IMR-90 (cell line): ENCODE results near the gene TMEM9B. TPM values are rescaled to one million over a fixed set of nuclear protein-coding genes. Genes with fewer than 3 reads are reported as not detected.

Experiments used
- ATAC-seq: fragments of 200-7000 bp; cut with Tn5 transposase; 2 replicates; pipeline ENCODE4 v1.9.1; 2020; ENCODE audit warnings: low read depth, mild to moderate bottlenecking, moderate library complexity
- BruUV-seq: library from RNA; stranded (reverse); fragments of 400-500 nt; replicated peaks from 2 replicates; lab custom pipeline; 2021; lab: Mats Ljungman, UMichigan
- CTCF ChIA-PET: fragments of 300-600 bp; formaldehyde crosslinking; extraction: SDS; loops from one replicate; lab custom pipeline; 2021; ENCODE audit warnings: antibody characterized with exemption; lab: Yijun Ruan, JAX
- POLR2A ChIA-PET: fragments of 300-600 bp; sonication (Branson Sonifier 250); formaldehyde crosslinking; loops from one replicate; lab custom pipeline; 2022; ENCODE audit warnings: antibody characterized with exemption; ENCODE audit not compliant: unreplicated experiment; lab: Charles Lee
- DNase-seq: peaks from one replicate; pipeline ENCODE4 v3.0.0; 2013
- H2AFZ ChIP-seq: replicated peaks from 2 replicates; pipeline ENCODE3; 2013; ENCODE audit warnings: low read length, mild to moderate bottlenecking; ENCODE audit not compliant: poor library complexity
- H2AK5ac ChIP-seq: 2 replicates; pipeline ENCODE4 v1.6.1; 2013; ENCODE audit warnings: low read depth, low read length, inconsistent platforms
- H2AK9ac ChIP-seq: replicated peaks from 2 replicates; pipeline ENCODE3; 2013; ENCODE audit warnings: mild to moderate bottlenecking, low read depth, low read length, moderate library complexity; ENCODE audit not compliant: poor library complexity
- H2BK120ac ChIP-seq: 2 replicates; pipeline ENCODE4 v1.6.1; 2013; ENCODE audit warnings: low read depth, low read length, inconsistent platforms
- H2BK15ac ChIP-seq: 3 replicates; pipeline ENCODE4 v1.6.1; 2013; ENCODE audit warnings: low read depth, low read length, inconsistent platforms
- H2BK20ac ChIP-seq: 2 replicates; pipeline ENCODE4 v1.6.1; 2013; ENCODE audit warnings: low read depth, mild to moderate bottlenecking, inconsistent platforms, low read length, moderate library complexity
- H2BK5ac ChIP-seq: 2 replicates; pipeline ENCODE4 v1.6.1; 2013; ENCODE audit warnings: mild to moderate bottlenecking, low read depth, low read length, inconsistent platforms; ENCODE audit not compliant: poor library complexity, severe bottlenecking
- H3K14ac ChIP-seq: replicated peaks from 2 replicates; pipeline ENCODE4 v1.6.1; 2013; ENCODE audit warnings: low read depth, low read length, inconsistent platforms
- H3K18ac ChIP-seq: 2 replicates; pipeline ENCODE4 v1.6.1; 2013; ENCODE audit warnings: low read depth, low read length, control low read depth
- H3K23ac ChIP-seq: 2 replicates; pipeline ENCODE4 v1.6.1; 2013; ENCODE audit warnings: low read depth, low read length, inconsistent platforms
- H3K27ac ChIP-seq: 2 replicates; pipeline ENCODE4 v1.5.1; 2013; ENCODE audit warnings: mild to moderate bottlenecking, control low read depth, low read length; ENCODE audit not compliant: insufficient read depth
- H3K27me3 ChIP-seq: 2 replicates; pipeline ENCODE4 v1.6.1; 2013; ENCODE audit warnings: low read length; ENCODE audit not compliant: control insufficient read depth, insufficient read depth
- H3K36me3 ChIP-seq: 2 replicates; pipeline ENCODE4 v1.6.1; 2013; ENCODE audit warnings: low read length, mixed read lengths; ENCODE audit not compliant: control insufficient read depth, insufficient read depth
- H3K4ac ChIP-seq: 2 replicates; pipeline ENCODE4 v1.6.1; 2013; ENCODE audit warnings: low read depth, low read length, inconsistent platforms
- H3K4me1 ChIP-seq: 2 replicates; pipeline ENCODE4 v1.6.1; 2013; ENCODE audit warnings: low read length, mixed read lengths; ENCODE audit not compliant: control insufficient read depth, insufficient read depth
- H3K4me2 ChIP-seq: 2 replicates; pipeline ENCODE4 v1.6.1; 2013; ENCODE audit warnings: low read depth, mild to moderate bottlenecking, control low read depth, low read length, moderate library complexity
- H3K4me3 ChIP-seq: 2 replicates; pipeline ENCODE4 v1.5.1; 2013; ENCODE audit warnings: low read depth, mild to moderate bottlenecking, control low read depth, low read length, moderate library complexity; ENCODE audit not compliant: insufficient read depth
- H3K56ac ChIP-seq: 2 replicates; pipeline ENCODE4 v1.6.1; 2013; ENCODE audit warnings: low read length, inconsistent platforms; ENCODE audit not compliant: insufficient read depth; ENCODE audit errors: extremely low read depth
- H3K79me1 ChIP-seq, 2 experiments: 2 replicates each; pipeline ENCODE4 v1.6.1; 2013; ENCODE audit warnings: low read length in 2 of 2, inconsistent platforms in 1 of 2, low read depth in 1 of 2
- H3K9ac ChIP-seq: 2 replicates; pipeline ENCODE4 v1.6.1; 2013; ENCODE audit warnings: low read depth, low read length, control low read depth
- H3K9me1 ChIP-seq: 2 replicates; pipeline ENCODE4 v1.6.1; 2013; ENCODE audit warnings: low read length, inconsistent platforms; ENCODE audit not compliant: insufficient read depth
- H3K9me3 ChIP-seq: 2 replicates; pipeline ENCODE4 v1.6.1; 2013; ENCODE audit warnings: low read length; ENCODE audit not compliant: control insufficient read depth, insufficient read depth
- H4K20me1 ChIP-seq: 2 replicates; pipeline ENCODE4 v1.6.1; 2013; ENCODE audit warnings: low read length, inconsistent platforms; ENCODE audit not compliant: insufficient read depth
- H4K5ac ChIP-seq: 2 replicates; pipeline ENCODE4 v1.6.1; 2013; ENCODE audit warnings: mild to moderate bottlenecking, low read depth, low read length, control low read depth
- H4K8ac ChIP-seq, 2 experiments: 2 replicates each; pipeline ENCODE4 v1.6.1; 2013; ENCODE audit warnings: low read depth in 2 of 2, low read length in 2 of 2, control low read depth in 1 of 2, inconsistent platforms in 1 of 2
- H4K91ac ChIP-seq: 2 replicates; pipeline ENCODE4 v1.6.1; 2013; ENCODE audit warnings: low read depth, low read length, inconsistent platforms; ENCODE audit not compliant: insufficient read depth
- BHLHE40 ChIP-seq: fragments of 150-350 bp; IDR thresholded peaks from 2 replicates; pipeline ENCODE4 v1.6.1; 2016; ENCODE audit warnings: mild to moderate bottlenecking, low read depth, low read length
- CTCF ChIP-seq: conservative IDR thresholded peaks from 2 replicates; pipeline ENCODE4 v1.5.1; 2012; ENCODE audit warnings: mild to moderate bottlenecking, low read depth, low read length, improper control_type of control experiment
- FOS ChIP-seq: fragments of 150-350 bp; IDR thresholded peaks from 2 replicates; pipeline ENCODE4 v1.6.1; 2016; ENCODE audit warnings: low read depth, low read length
- MAZ ChIP-seq: IDR thresholded peaks from 2 replicates; pipeline ENCODE4 v1.6.1; 2012; ENCODE audit warnings: low read depth, mild to moderate bottlenecking, low read length, improper control_type of control experiment, moderate library complexity, borderline replicate concordance
- NFE2L2 ChIP-seq: fragments of 150-350 bp; IDR thresholded peaks from 2 replicates; pipeline ENCODE4 v1.6.1; 2016; ENCODE audit warnings: low read depth, mild to moderate bottlenecking, low read length
- POLR2A ChIP-seq: IDR thresholded peaks from 2 replicates; pipeline ENCODE4 v1.6.1; 2012; ENCODE audit warnings: mild to moderate bottlenecking, low read depth, low read length
- RAD21 ChIP-seq: IDR thresholded peaks from 2 replicates; pipeline ENCODE4 v1.6.1; 2012; ENCODE audit warnings: low read length, improper control_type of control experiment
- RCOR1 ChIP-seq: IDR thresholded peaks from 2 replicates; pipeline ENCODE4 v1.6.1; 2012; ENCODE audit warnings: mild to moderate bottlenecking, low read length, improper control_type of control experiment; ENCODE audit not compliant: insufficient replicate concordance
- RFX5 ChIP-seq: IDR thresholded peaks from 2 replicates; pipeline ENCODE4 v1.8.0; 2012; ENCODE audit warnings: low read depth, mild to moderate bottlenecking, low read length, moderate library complexity
- SMC3 ChIP-seq: fragments of 150-350 bp; IDR thresholded peaks from 2 replicates; pipeline ENCODE4 v1.6.1; 2016; ENCODE audit warnings: low read depth, mild to moderate bottlenecking, antibody characterized with exemption, low read length, moderate library complexity
- WGBS, 2 experiments: methylation state at CpG; one replicate each; pipeline versions ENCODE4 v1.1.5 to v1.1.7; 2013; ENCODE audit warnings: missing lambda C conversion rate in 2 of 2; ENCODE audit not compliant: insufficient read length in 1 of 2; ENCODE audit errors: extremely low coverage in 2 of 2; 5-methylcytosine and 5-hydroxymethylcytosine counted together
- dilution Hi-C: fragments of 300-500 bp; cut with HindIII; formaldehyde crosslinking; loops from one replicate; pipeline ENCODE4 v1.14.3; 2018; ENCODE audit warnings: low sequenced_read_pairs; ENCODE audit not compliant: unreplicated experiment
- in situ Hi-C: fragments of 300-500 bp; cut with MboI; formaldehyde crosslinking; loops from 3 replicates; pipeline ENCODE4 v1.14.3; 2019; ENCODE audit warnings: low sequenced_read_pairs, inconsistent platforms, mixed read lengths
- intact Hi-C: fragments of 100-400 bp; cut with micrococcal nuclease; formaldehyde crosslinking; loops from 2 replicates; pipeline ENCODE4 v1.10.0; 2022
- polyA plus RNA-seq, 3 experiments: library from polyadenylated mRNA; depleted of rRNA; stranded (reverse); fragments of >200 nt; gene quantifications; 2 replicates each; pipeline ENCODE4 v1.2.3, GENCODE V29; 2012; ENCODE audit warnings: low replicate concordance in 1 of 3
- total RNA-seq: library from RNA; depleted of rRNA; stranded (reverse); fragments of >200 nt; gene quantifications from 2 replicates; pipeline ENCODE4 v1.2.3, GENCODE V29; 2012

Gene TMEM9B
- total and polyA plus RNA-seq, 2 of the 4 experiments (the other 2 are of a cell fraction), result 24.6 to 25.6 TPM

- peak; percentile 90 for ATAC-seq
- in situ Hi-C loops (loop anchor here (5.0 kb wide), 1 partner anchor 220 kb away; no protein-coding TSS in a partner anchor), intact Hi-C loops (loop anchor here (1.0 to 10.0 kb wide), 3 partner anchors 18 to 192 kb away; no protein-coding TSS in a partner anchor), dilution Hi-C loops (no loop called here)
- H2BK5ac ChIP-seq, result peak overlapping the region; percentile 91
- H3K18ac ChIP-seq, result peak overlapping the region; percentile 78
- H3K27me3 ChIP-seq, result no peaks in the 10 kb centered on the region
- CTCF ChIA-PET, result interaction anchor here (0.7 to 1.3 kb wide), 3 partner anchors 32 to 220 kb away, joined by 3 to 4 read pairs (median 4); no protein-coding TSS in a partner anchor
- peak overlapping the region; percentile 59 for H2AK9ac ChIP-seq
- no peaks in the 10 kb centered on the region for H3K9me3 ChIP-seq
- H3K4ac ChIP-seq, result peak overlapping the region; percentile 97
- H3K36me3 ChIP-seq, result peaks cover 32% of the 10 kb centered on the region
- peak overlapping the region; percentile 90 for H3K23ac ChIP-seq
- H4K5ac ChIP-seq, result peak overlapping the region; percentile 42
- peaks cover 20% of the 10 kb centered on the region for H3K4me1 ChIP-seq
- H2BK120ac ChIP-seq, result peak overlapping the region; percentile 92
- no CpG with 5 or more reads among the region's 5 CpGs for WGBS, 2 experiments
- no peak overlapping the region for H3K4me3 ChIP-seq
- H4K20me1 ChIP-seq, result peaks cover 3% of the 10 kb centered on the region; the same call in 1 of the 2 replicates
- H3K27ac ChIP-seq, result peak overlapping the region; percentile 93
- H2AFZ ChIP-seq, result no peak overlapping the region
- peak overlapping the region; percentile 93 for H2BK20ac ChIP-seq
- no TSS peak for BruUV-seq
- H3K9ac ChIP-seq, result peak overlapping the region; percentile 34
- peak overlapping the region; percentile 88 for H2AK5ac ChIP-seq
- H3K79me1 ChIP-seq, result peaks cover 35 to 49% of the 10 kb centered on the region in 2 experiments
- TF ChIP-seq RCOR1 (no peak), SMC3 (0 out of 2 replicates have a peak, but pooled peaks have one; percentile 8), RAD21 (no peak), BHLHE40 (peak; percentile 38; the same call in 1 of the 2 replicates), POLR2A (no peak), RFX5 (no peak), CTCF (peak; percentile 18; the same call in 1 of the 2 replicates), FOS (no peak), MAZ (peak; percentile 56; the same call in 1 of the 2 replicates), NFE2L2 (no peak)
- peak overlapping the region; percentile 89 for H4K91ac ChIP-seq
- H3K56ac ChIP-seq, result peak overlapping the region; percentile 72; the same call in 1 of the 2 replicates
- H3K9me1 ChIP-seq, result peaks cover 16% of the 10 kb centered on the region; the same call in 1 of the 2 replicates
- H4K8ac ChIP-seq, result peak overlapping the region; percentile 4 to 92; a peak in 3 of 4 replicates
- H3K4me2 ChIP-seq, result peak overlapping the region; percentile 78
- peak overlapping the region; percentile 78; the same call in 2 of the 3 replicates for H2BK15ac ChIP-seq
- POLR2A ChIA-PET, result no interaction called here
- peak overlapping the region; percentile 96 for H3K14ac ChIP-seq
- peak; percentile 93 for DNase-seq
Observed at GRCh38 chr11:8917157-8917825, 47.0 kb downstream of the TMEM9B start.
